Stomach smooth muscle (tissue), 2 donors: ENCODE data around the gene DIAPH2.

Experiments used
- H3K27ac ChIP-seq: one replicate; pipeline ENCODE4 v1.7.0; 2013; ENCODE audit warnings: mild to moderate bottlenecking, low read length, inconsistent platforms
- H3K27me3 ChIP-seq, 2 donors: one replicate each; pipeline ENCODE4 v1.7.0; 2013; ENCODE audit warnings: low read length in 2 of 2; ENCODE audit not compliant: insufficient read depth in 2 of 2, control insufficient read depth in 1 of 2
- H3K36me3 ChIP-seq, 2 donors: one replicate each; pipeline ENCODE4 v1.7.0; 2013; ENCODE audit warnings: low read length in 2 of 2; ENCODE audit not compliant: control insufficient read depth in 2 of 2, insufficient read depth in 2 of 2
- H3K4me1 ChIP-seq: one replicate; pipeline ENCODE4 v1.7.0; 2013; ENCODE audit warnings: low read length; ENCODE audit not compliant: control insufficient read depth, insufficient read depth
- H3K4me3 ChIP-seq, 2 donors: one replicate each; pipeline ENCODE4 v1.7.0; 2013; ENCODE audit warnings: low read length in 2 of 2
- H3K9ac ChIP-seq, 2 donors: one replicate each; pipeline ENCODE4 v1.7.0; 2013; ENCODE audit warnings: low read length in 2 of 2, mild to moderate bottlenecking in 1 of 2
- H3K9me3 ChIP-seq, 2 donors: one replicate each; pipeline ENCODE4 v1.7.0; 2013; ENCODE audit warnings: low read length in 2 of 2; ENCODE audit not compliant: control insufficient read depth in 2 of 2
- donor health status: healthy.
- donor health status: Pancreatic carcinoma.

DIAPH2 gene

DNA sequence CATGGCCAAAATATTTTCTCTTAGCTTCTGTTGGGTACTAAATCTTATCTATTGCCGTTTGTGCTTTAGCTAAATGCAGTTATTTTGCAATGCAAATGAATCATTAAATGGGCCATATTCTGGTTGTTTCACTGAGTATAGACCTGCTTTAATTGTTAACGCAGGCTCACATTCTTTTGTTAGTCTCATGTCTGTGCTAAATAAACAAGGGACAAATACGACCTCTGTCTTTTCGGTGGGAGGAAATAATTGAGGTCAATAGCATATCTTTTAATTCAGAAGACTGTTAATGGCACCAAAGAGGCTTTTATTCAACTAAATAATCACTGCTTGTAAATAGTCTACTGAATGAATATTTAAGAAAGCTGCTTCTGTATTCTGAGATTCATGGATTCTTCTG, 76.9 kb downstream of the DIAPH2 start:
- no peak overlapping the region for H3K9ac ChIP-seq
- no peaks in the 10 kb centered on the region for H3K9me3 ChIP-seq
- H3K27ac ChIP-seq: no peak overlapping the region
- H3K36me3 ChIP-seq: no peaks in the 10 kb centered on the region
- H3K27me3 ChIP-seq: no peaks in the 10 kb centered on the region
- no peaks in the 10 kb centered on the region for H3K4me1 ChIP-seq
- no peak overlapping the region for H3K4me3 ChIP-seq

- no peaks in the 10 kb centered on the region for H3K9me3 ChIP-seq
- H3K27ac ChIP-seq: no peak overlapping the region
- H3K9ac ChIP-seq: no peak overlapping the region
- H3K4me3 ChIP-seq: no peak overlapping the region
- H3K4me1 ChIP-seq: no peaks in the 10 kb centered on the region
- no peaks in the 10 kb centered on the region for H3K36me3 ChIP-seq
- H3K27me3 ChIP-seq: no peaks in the 10 kb centered on the region
These were observed 79.0 kb downstream of the DIAPH2 start for GRCh38 chrX:96763608-96764007.

- Histone ChIP-seq H3K4me3 (no peak overlapping the region), H3K9me3 (no peaks in the 10 kb centered on the region), H3K27me3 (no peaks in the 10 kb centered on the region), H3K36me3 (no peaks in the 10 kb centered on the region), H3K4me1 (no peaks in the 10 kb centered on the region), H3K27ac (no peak overlapping the region), H3K9ac (no peak overlapping the region)
These were observed 80.2 kb downstream of the DIAPH2 start for GRCh38 chrX:96764864-96765263.

- no peaks in the 10 kb centered on the region for H3K27me3 ChIP-seq
- no peaks in the 10 kb centered on the region for H3K9me3 ChIP-seq
- no peaks in the 10 kb centered on the region for H3K4me1 ChIP-seq
- H3K9ac ChIP-seq: no peak overlapping the region
- H3K36me3 ChIP-seq: no peaks in the 10 kb centered on the region
- no peak overlapping the region for H3K27ac ChIP-seq
- no peak overlapping the region for H3K4me3 ChIP-seq
These were observed 85.7 kb downstream of the DIAPH2 start for GRCh38 chrX:96770315-96770714.

DNA sequence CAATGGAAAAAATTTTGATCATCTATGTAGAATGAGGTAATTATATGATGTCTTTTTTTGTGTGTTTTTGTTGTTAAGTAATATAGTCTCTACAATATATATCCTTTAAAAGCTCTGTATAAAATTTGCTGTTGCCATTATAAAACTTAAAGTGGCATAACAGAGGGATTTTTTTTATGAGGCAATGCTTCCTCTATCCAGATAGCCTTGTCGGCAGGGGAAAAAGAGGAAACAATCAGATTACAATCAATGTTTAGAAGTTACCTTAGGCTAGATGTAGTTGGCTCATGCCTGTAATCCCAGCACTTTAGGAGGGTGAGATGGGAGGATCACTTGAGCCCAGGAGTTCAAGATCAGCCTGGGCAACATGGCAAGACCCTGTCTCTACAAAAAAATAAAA, 86.8 kb downstream of the DIAPH2 start:
- Histone ChIP-seq H3K4me1 (no peaks in the 10 kb centered on the region), H3K4me3 (no peak overlapping the region), H3K27me3 (no peaks in the 10 kb centered on the region), H3K9me3 (no peaks in the 10 kb centered on the region), H3K9ac (no peak overlapping the region), H3K27ac (no peak overlapping the region), H3K36me3 (no peaks in the 10 kb centered on the region)

DNA sequence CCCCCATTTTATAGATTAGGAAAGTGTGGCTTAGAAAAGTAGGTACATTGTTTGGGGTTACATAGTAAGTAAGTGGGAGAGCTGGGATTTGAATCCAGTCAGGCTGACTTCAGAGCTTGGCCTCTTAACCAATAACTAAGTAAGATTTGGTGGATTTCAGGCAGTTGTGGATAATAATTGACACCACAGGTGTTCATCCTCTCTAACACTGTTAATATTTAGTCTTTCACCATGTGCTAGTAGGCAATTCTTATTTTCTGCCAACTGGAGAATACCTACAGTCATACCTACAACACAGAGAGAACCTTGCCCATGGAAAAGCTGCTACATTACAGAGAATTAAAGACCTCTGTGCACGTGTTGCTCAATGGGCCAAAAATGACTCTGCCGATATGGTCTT, 89.5 kb downstream of the DIAPH2 start:
- no peaks in the 10 kb centered on the region for H3K36me3 ChIP-seq
- no peak overlapping the region for H3K4me3 ChIP-seq
- no peaks in the 10 kb centered on the region for H3K27me3 ChIP-seq
- no peaks in the 10 kb centered on the region for H3K9me3 ChIP-seq
- no peaks in the 10 kb centered on the region for H3K4me1 ChIP-seq
- H3K27ac ChIP-seq: no peak overlapping the region
- no peak overlapping the region for H3K9ac ChIP-seq

GRCh38 chrX:96776966-96777365, 92.3 kb downstream of the DIAPH2 start:
- H3K9me3 ChIP-seq: no peaks in the 10 kb centered on the region
- no peak overlapping the region for H3K27ac ChIP-seq
- H3K36me3 ChIP-seq: no peaks in the 10 kb centered on the region
- no peak overlapping the region for H3K9ac ChIP-seq
- no peaks in the 10 kb centered on the region for H3K27me3 ChIP-seq
- no peaks in the 10 kb centered on the region for H3K4me1 ChIP-seq
- H3K4me3 ChIP-seq: no peak overlapping the region

GRCh38 chrX:96791559-96791958, 106.9 kb downstream of the DIAPH2 start:
- peaks cover 0 to 4% of the 10 kb centered on the region in 2 donors for H3K27me3 ChIP-seq
- H3K36me3 ChIP-seq: no peaks in the 10 kb centered on the region
- H3K9ac ChIP-seq: no peak overlapping the region
- H3K4me3 ChIP-seq: no peak overlapping the region
- no peak overlapping the region for H3K27ac ChIP-seq
- H3K4me1 ChIP-seq: no peaks in the 10 kb centered on the region
- no peaks in the 10 kb centered on the region for H3K9me3 ChIP-seq

- Histone ChIP-seq H3K36me3 (no peaks in the 10 kb centered on the region), H3K27me3 (peaks cover 0 to 4% of the 10 kb centered on the region in 2 donors), H3K4me3 (no peak overlapping the region), H3K27ac (no peak overlapping the region), H3K9ac (no peak overlapping the region), H3K4me1 (no peaks in the 10 kb centered on the region), H3K9me3 (no peaks in the 10 kb centered on the region)
These were observed 107.4 kb downstream of the DIAPH2 start for GRCh38 chrX:96792047-96792446.

DNA sequence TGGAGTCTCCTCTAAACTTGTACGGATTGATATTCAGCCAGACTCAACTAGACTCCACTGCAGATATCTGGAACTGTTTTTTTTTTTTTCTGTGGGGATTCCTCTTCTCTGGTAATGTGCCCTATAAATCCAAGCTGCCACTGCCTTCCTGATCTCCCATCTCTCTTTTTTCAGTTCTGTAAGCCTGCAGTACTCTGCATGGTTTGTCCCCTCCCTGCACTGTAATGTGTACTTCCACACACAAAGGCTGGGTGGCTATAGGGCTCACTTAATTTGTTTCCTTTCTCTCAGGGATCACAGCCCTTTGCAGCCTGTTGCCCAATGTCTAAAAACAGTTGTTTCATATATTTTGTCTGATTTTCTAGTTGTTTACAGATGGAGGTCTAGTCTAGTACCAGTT, 114.3 kb downstream of the DIAPH2 start:
- Histone ChIP-seq H3K9me3 (no peaks in the 10 kb centered on the region), H3K27me3 (no peaks in the 10 kb centered on the region), H3K27ac (no peak overlapping the region), H3K4me3 (no peak overlapping the region), H3K9ac (no peak overlapping the region), H3K4me1 (no peaks in the 10 kb centered on the region), H3K36me3 (no peaks in the 10 kb centered on the region)

DNA sequence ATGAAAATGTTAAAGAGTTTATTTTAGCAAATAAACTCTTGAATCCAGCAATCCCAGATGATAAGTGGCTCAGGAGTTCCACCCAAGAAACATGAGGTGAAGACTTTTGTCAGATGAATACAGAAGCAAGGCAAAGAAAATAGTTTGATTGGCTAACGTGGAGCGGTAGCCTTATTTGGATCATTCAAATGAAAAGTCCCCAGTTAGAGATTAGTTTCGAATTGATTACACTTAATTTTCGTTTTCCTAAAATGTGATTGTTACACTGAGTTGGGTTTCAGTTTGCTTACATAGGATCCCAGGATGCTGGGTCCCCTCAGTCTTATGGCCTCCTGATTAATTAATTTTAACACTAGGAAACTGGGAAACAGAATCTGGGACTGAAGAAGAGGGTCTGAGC, 122.7 kb downstream of the DIAPH2 start:
- H3K27me3 ChIP-seq: no peaks in the 10 kb centered on the region
- H3K4me1 ChIP-seq: no peaks in the 10 kb centered on the region
- no peak overlapping the region for H3K9ac ChIP-seq
- H3K27ac ChIP-seq: no peak overlapping the region
- H3K9me3 ChIP-seq: no peaks in the 10 kb centered on the region
- no peak overlapping the region for H3K4me3 ChIP-seq
- H3K36me3 ChIP-seq: no peaks in the 10 kb centered on the region

DNA sequence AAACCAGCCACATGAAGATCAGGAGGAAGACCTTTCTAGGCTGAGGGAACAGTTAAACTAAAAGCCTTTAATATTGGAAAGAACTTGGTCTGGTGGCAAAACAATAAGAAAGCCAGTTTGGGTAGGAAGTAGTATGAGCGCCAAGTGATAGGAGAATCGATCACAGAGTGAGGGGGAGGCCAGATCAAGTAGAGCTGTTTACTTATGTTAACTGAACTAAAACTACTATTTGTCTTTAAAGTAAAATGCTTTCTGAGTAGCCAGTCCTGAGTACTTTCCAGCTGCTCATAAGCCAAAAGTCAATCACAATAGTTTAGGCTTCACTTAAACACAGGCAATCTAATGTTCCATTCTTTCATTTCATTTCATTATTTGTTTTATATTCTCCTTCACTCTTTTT, 136.3 kb downstream of the DIAPH2 start:
- Histone ChIP-seq H3K4me3 (no peak overlapping the region), H3K27me3 (no peaks in the 10 kb centered on the region), H3K27ac (no peak overlapping the region), H3K36me3 (no peaks in the 10 kb centered on the region), H3K9ac (no peak overlapping the region), H3K4me1 (no peaks in the 10 kb centered on the region), H3K9me3 (no peaks in the 10 kb centered on the region)
